Ovary (tissue), 9 donors: ENCODE measurements around the gene DNAJC17. TPM values are rescaled to one million over a fixed set of nuclear protein-coding genes. Genes with fewer than 3 reads are reported as not detected.

Experiments used
- DNase-seq, 5 donors: peaks; one replicate each; pipeline ENCODE4 v3.0.0-alpha.2; 2019 to 2020
- H3K27ac ChIP-seq, 2 donors: fragments of 200-600 bp; one replicate each; pipeline versions ENCODE4 v1.5.1 to v1.8.0; 2019 to 2022
- H3K27me3 ChIP-seq: fragments of 200-600 bp; one replicate; pipeline ENCODE4 v1.8.0; 2022
- H3K36me3 ChIP-seq: fragments of 200-600 bp; sonication (generic); one replicate; pipeline ENCODE4 v1.5.1; 2019
- H3K4me1 ChIP-seq: one replicate; pipeline ENCODE4 v1.8.1; 2013; ENCODE audit warnings: mild to moderate bottlenecking, moderate library complexity; ENCODE audit not compliant: insufficient read depth
- H3K4me3 ChIP-seq: fragments of 200-600 bp; sonication (generic); one replicate; pipeline ENCODE4 v1.5.1; 2017
- H3K9me3 ChIP-seq, 2 donors: fragments of 200-600 bp in 1 of 2; sonication (generic) in 1 of 2; one replicate each; pipeline versions ENCODE4 v1.5.1 to v1.8.1; 2013 to 2019; ENCODE audit warnings: mild to moderate bottlenecking in 1 of 2, moderate library complexity in 1 of 2
- EP300 ChIP-seq: sonication (generic); formaldehyde crosslinking; IDR thresholded peaks from one replicate; pipeline ENCODE4 v1.6.1; 2017; ENCODE audit warnings: antibody characterized with exemption
- POLR2A ChIP-seq: fragments of 450-650 bp; IDR thresholded peaks from one replicate; pipeline ENCODE4 v1.6.1; 2017; ENCODE audit warnings: antibody characterized with exemption, mild to moderate bottlenecking, moderate library complexity
- WGBS, 3 donors: extraction: QIAGEN DNeasy Blood & Tissue Kit in 1 of 3; methylation state at CpG; one replicate each; pipeline versions ENCODE4 v1.1.5 to v1.1.7; 2013 to 2017; 5-methylcytosine and 5-hydroxymethylcytosine counted together
- intact Hi-C, 4 donors: fragments of 100-400 bp; cut with DNase I; formaldehyde crosslinking; loops; one replicate each; pipeline versions ENCODE4 v1.11.0 to v1.15.1; 2022 to 2023
- polyA plus RNA-seq, 2 donors: library from polyadenylated mRNA; stranded (reverse); fragments of 200-250 nt in 1 of 2; fragments of 350-450 nt in 1 of 2; fragmentation: Illumina TruSeq in 1 of 2; extraction: RNeasy Lipid Tissue Mini Kit (QIAGEN cat#74804) in 1 of 2; gene quantifications; one replicate each; pipeline ENCODE4 v1.2.3, GENCODE V29; 2013 to 2014
- total RNA-seq, 7 donors: library from RNA; depleted of rRNA in 2 of 7; stranded (reverse); fragments of >200 nt in 2 of 7; fragmentation: NEBNext Ultra II Directional in 3 of 7; extraction: Animal tissue kit (Norgen Biotek cat#: 25700) in 3 of 7; gene quantifications; one replicate each; pipeline versions ENCODE4 v1.1.0 to v1.2.4, GENCODE V29; 2016 to 2023
- TF ChIP-seq, protein P1 (sequence below), 3 donors: fragments of 450-650 bp in 2 of 3; fragments of 200-600 bp in 1 of 3; IDR thresholded peaks; one replicate each; pipeline versions ENCODE4 v1.5.1 to v1.8.0; 2016 to 2022; ENCODE audit warnings: antibody characterized with exemption in 3 of 3, mild to moderate bottlenecking in 1 of 3
- donor health status: DM: no; HTN: no; CAD: no; lungs with moderate emphysema.
- donor health status: DM: no; HTN: no; CAD: no.
- donor health status: Bipolar disorder and iron deficiency.
- donor health status: DM: yes; HTN: yes; CAD: no.
- donor health status: DM: no; HTN: no; CAD: no.
- donor health status: DM: yes; HTN: yes; CAD: no.

The DNAJC17 gene
- total and polyA plus RNA-seq, 9 donors = 10.5 to 57.9 (median 31.7) TPM

DNA sequence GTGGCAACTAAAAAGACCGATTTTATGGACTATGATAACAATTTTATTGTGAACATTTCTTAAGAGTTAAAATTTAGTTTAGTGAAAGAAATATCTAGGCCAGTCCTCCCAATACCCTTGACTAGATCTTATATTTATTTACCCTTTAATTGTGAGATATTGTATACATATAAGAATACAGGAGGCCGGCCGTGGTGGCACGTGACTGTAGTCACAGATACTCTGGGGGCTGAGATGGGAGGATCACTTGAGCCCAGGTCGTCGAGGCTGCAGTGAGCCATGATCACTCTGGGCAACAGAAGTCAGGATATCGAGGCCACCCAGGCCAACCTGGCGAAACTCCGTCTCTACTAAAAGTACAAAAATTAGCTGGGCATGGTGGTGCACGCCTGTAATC, 51.5 kb downstream of the DNAJC17 start:
- H3K9me3 ChIP-seq = no peaks in the 10 kb centered on the region
- DNase-seq = no peak
- intact Hi-C loops = loop anchor here in 1 of 4 donors (10.0 kb wide), 1 partner anchor 191 kb away; the partner anchor contains the start of genes CCDC32 and RPUSD2
- H3K4me3 ChIP-seq = peak overlapping the region; percentile 68
- TF ChIP-seq, protein P1, sequence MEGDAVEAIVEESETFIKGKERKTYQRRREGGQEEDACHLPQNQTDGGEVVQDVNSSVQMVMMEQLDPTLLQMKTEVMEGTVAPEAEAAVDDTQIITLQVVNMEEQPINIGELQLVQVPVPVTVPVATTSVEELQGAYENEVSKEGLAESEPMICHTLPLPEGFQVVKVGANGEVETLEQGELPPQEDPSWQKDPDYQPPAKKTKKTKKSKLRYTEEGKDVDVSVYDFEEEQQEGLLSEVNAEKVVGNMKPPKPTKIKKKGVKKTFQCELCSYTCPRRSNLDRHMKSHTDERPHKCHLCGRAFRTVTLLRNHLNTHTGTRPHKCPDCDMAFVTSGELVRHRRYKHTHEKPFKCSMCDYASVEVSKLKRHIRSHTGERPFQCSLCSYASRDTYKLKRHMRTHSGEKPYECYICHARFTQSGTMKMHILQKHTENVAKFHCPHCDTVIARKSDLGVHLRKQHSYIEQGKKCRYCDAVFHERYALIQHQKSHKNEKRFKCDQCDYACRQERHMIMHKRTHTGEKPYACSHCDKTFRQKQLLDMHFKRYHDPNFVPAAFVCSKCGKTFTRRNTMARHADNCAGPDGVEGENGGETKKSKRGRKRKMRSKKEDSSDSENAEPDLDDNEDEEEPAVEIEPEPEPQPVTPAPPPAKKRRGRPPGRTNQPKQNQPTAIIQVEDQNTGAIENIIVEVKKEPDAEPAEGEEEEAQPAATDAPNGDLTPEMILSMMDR (IDR thresholded peaks at IDR 0.05) = no peak
- TF ChIP-seq EP300 (no peak), POLR2A (no peak)
- H3K36me3 ChIP-seq = no peaks in the 10 kb centered on the region
- WGBS, 3 donors = 56 to 68% (median 59%) methylated on average over 10 of the region's 10 CpGs
- no peaks in the 10 kb centered on the region for H3K27me3 ChIP-seq
- H3K4me1 ChIP-seq = peaks cover 1% of the 10 kb centered on the region
- H3K27ac ChIP-seq = peak overlapping the region; percentile 22 to 83

DNA sequence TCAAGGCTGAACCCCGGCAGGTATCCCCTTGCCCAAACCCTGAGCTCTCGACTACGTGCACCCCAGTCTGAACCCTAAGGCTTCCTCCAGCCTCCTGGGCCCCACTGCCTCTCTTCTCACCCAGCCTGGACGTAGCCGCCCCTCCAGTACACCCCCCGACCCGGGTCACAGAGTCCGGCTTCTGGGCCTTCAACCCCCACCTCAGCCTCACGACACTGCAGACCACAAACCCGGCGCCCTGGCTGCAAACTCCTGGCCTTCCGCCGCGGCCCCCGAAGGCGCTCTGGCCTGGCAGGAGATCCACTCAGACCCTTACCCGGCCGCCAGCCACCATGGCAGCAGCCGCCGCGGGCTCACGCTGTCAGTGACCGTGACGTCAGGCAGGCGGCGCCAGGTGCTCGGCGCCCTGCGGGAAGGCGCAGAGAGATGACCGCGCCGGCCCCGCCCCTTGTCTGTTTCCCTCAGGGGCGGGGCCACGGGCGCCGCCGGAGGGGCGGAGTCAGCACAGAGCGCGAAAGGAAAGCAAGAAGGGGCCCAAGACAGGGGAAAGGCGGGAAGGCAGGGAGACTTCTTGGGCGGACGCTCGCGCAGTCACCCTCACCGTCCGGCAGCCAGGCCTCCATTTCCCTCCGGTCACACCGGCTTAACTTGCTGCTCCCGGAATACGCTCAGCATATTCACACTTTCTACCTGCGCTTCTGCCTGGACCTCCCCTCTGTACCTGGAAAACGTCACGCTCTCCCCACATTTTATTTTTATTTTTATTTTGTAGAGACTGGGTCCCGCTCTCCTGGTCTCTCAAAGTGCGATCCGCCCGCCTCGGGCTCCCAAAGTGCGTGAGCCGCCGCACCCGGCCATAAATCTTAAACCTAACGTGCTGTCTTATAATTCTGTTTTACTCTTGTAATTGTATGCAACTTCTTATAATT, 52.1 kb downstream of the DNAJC17 start, which contains the start of gene RMDN3:
RMDN3 (minus strand) TSS at position 372 of the 929 bp plus-strand sequence. CDS start 471 bp downstream, outside the sequence.
- TF ChIP-seq, protein P1 (IDR thresholded peaks at IDR 0.05) = peak in 1 of 3 donors; percentile 26
- peak; percentile 74 for TF ChIP-seq POLR2A
- no peak for TF ChIP-seq EP300
- peak within 1 kb of the TSS; percentile 44 to 83 for H3K27ac ChIP-seq
- no peaks in the 10 kb centered on the region for H3K9me3 ChIP-seq
- peak; percentile 93 to 97 (median 96) for DNase-seq
- H3K27me3 ChIP-seq = no peaks in the 10 kb centered on the region
- intact Hi-C loops = loop anchor here in 2 of 4 donors (5.0 to 10.0 kb wide), 2 partner anchors 57 to 190 kb away; partner anchors contain the start of genes CCDC32 (in 1 of the 2) and RPUSD2 (in 1 of the 2)
- H3K4me1 ChIP-seq = peaks cover 1% of the 10 kb centered on the region
- WGBS, 3 donors = 1% methylated on average over 47 to 66 of the region's 66 CpGs
- no peaks in the 10 kb centered on the region for H3K36me3 ChIP-seq
- peak within 1 kb of the TSS; percentile 68 for H3K4me3 ChIP-seq

DNA sequence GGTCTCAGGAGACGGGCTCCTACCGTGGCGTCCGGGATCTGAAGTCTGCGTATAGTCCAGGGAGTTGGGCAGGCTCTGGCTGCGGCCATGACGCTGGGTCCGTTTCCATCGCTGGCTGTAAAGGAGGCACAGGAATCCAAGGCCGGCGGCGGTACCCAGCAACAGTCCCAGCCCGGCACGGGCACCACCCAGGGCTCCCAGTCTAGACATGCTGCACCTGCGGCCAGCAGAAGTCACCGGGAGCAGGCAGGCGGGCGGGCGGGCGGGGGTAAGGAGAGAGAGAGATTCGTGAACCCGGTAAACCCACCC, 52.7 kb downstream of the DNAJC17 start:
- TF ChIP-seq, protein P1 (IDR thresholded peaks at IDR 0.05) = no peak
- TF ChIP-seq POLR2A = no peak
- TF ChIP-seq EP300 = no peak
- Histone ChIP-seq H3K9me3 (no peaks in the 10 kb centered on the region), H3K4me3 (peak overlapping the region; percentile 68), H3K4me1 (peaks cover 1% of the 10 kb centered on the region), H3K36me3 (no peaks in the 10 kb centered on the region), H3K27ac (peak overlapping the region; percentile 44 to 57), H3K27me3 (no peaks in the 10 kb centered on the region)
- peak in 3 of 5 donors; percentile 45 to 60 (median 48) for DNase-seq
- intact Hi-C loops = loop anchor here in 2 of 4 donors (5.0 to 10.0 kb wide), 2 partner anchors 58 to 190 kb away; partner anchors contain the start of genes CCDC32 (in 1 of the 2) and RPUSD2 (in 1 of the 2)
- 0% methylated on average over 22 of the region's 22 CpGs for WGBS, 3 donors

DNA sequence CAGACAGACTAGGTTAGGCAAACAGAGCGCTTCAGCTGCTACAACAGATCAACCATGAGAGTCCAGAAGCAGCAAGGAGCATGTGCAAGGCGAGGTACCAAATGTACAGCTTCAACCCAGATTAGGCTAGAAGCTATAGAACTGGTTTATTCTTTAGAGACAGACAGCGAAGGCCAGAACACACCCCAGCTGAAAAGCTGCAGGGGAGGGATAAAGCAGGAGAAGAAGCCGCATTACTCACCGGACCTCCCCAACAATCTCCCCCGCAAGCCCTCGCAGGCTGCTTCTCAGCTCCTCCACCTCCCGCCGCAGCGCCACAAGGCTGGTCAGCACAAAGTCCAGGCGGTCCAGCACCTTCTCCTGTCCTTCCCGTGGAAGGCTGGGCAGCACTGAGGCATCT, 55.5 kb downstream of the DNAJC17 start:
- no peak for TF ChIP-seq POLR2A
- TF ChIP-seq EP300 = no peak
- TF ChIP-seq, protein P1 (IDR thresholded peaks at IDR 0.05) = no peak
- Histone ChIP-seq H3K4me3 (no peak overlapping the region), H3K36me3 (no peaks in the 10 kb centered on the region), H3K9me3 (no peaks in the 10 kb centered on the region), H3K27me3 (no peaks in the 10 kb centered on the region), H3K27ac (no peak overlapping the region), H3K4me1 (peaks cover 1% of the 10 kb centered on the region)
- intact Hi-C loops = loop anchor here in 2 of 4 donors (5.0 to 10.0 kb wide), 2 partner anchors 61 to 187 kb away; partner anchors contain the start of genes CCDC32 (in 1 of the 2) and RPUSD2 (in 1 of the 2)
- WGBS, 3 donors = 82 to 92% (median 90%) methylated on average over 12 of the region's 12 CpGs
- DNase-seq = no peak
